Fibroblast of peridontal ligament (primary cell): ENCODE data around the gene CHL1.
A peak's percentile ranks its signal among the peaks of the same experiment; 100 is the strongest.

Experiments
- DNase-seq: peaks from one replicate; pipeline ENCODE4 v3.0.0-alpha.2; 2010; ENCODE audit errors: extremely low read depth

CHL1 gene

GRCh38 chr3:396293-396692, 199.7 kb downstream of the CHL1 start:
- peak; percentile 31 for DNase-seq

- no peak for DNase-seq
Observed at GRCh38 chr3:399647-400046, 203.1 kb downstream of the CHL1 start.

- no peak for DNase-seq
Observed at GRCh38 chr3:403826-404225, 207.3 kb downstream of the CHL1 start.

- DNase-seq, result no peak
Observed at GRCh38 chr3:409011-409410, 212.4 kb downstream of the CHL1 start.

GRCh38 chr3:411226-411625, 214.7 kb downstream of the CHL1 start:
- DNase-seq, result no peak

GRCh38 chr3:414063-414462, 217.5 kb downstream of the CHL1 start:
- DNase-seq, result peak; percentile 19

- no peak for DNase-seq
Observed at GRCh38 chr3:418239-418929, 221.8 kb downstream of the CHL1 start.

GRCh38 chr3:420584-420983, 224.0 kb downstream of the CHL1 start:
- DNase-seq, result no peak

GRCh38 chr3:425079-425478, 228.5 kb downstream of the CHL1 start:
- DNase-seq, result no peak

- no peak for DNase-seq
Observed at GRCh38 chr3:426072-426471, 229.5 kb downstream of the CHL1 start.

- no peak for DNase-seq
Observed at GRCh38 chr3:427128-427527, 230.6 kb downstream of the CHL1 start.

- no peak for DNase-seq
Observed at GRCh38 chr3:430186-430585, 233.6 kb downstream of the CHL1 start.

GRCh38 chr3:435161-435560, 238.6 kb downstream of the CHL1 start:
- DNase-seq, result no peak

- DNase-seq, result no peak
Observed at GRCh38 chr3:436053-436452, 239.5 kb downstream of the CHL1 start.

- no peak for DNase-seq
Observed at GRCh38 chr3:440826-441225, 244.3 kb downstream of the CHL1 start.

- DNase-seq, result no peak
Observed at GRCh38 chr3:445960-446359, 249.4 kb downstream of the CHL1 start.

- no peak for DNase-seq
Observed at GRCh38 chr3:447671-448070, 251.1 kb downstream of the CHL1 start.

- DNase-seq, result no peak
Observed at GRCh38 chr3:449711-450110, 253.1 kb downstream of the CHL1 start.

GRCh38 chr3:452221-452620, 255.7 kb downstream of the CHL1 start:
- no peak for DNase-seq

- DNase-seq, result no peak
Observed at GRCh38 chr3:453106-453505, 256.5 kb downstream of the CHL1 start.

GRCh38 chr3:454986-455385, 258.4 kb downstream of the CHL1 start:
- DNase-seq, result no peak

- no peak for DNase-seq
Observed at GRCh38 chr3:458124-458523, 261.6 kb downstream of the CHL1 start.

GRCh38 chr3:458653-459310, 262.2 kb downstream of the CHL1 start:
- DNase-seq, result no peak
